GM23338 (cell line): ENCODE data around the gene PRAC1. TPM values are rescaled to one million over a fixed set of nuclear protein-coding genes. Genes with fewer than 3 reads are reported as not detected.

ENCODE experiments used
- ATAC-seq: fragments of 200-7000 bp; cut with Tn5 transposase; 3 replicates; pipeline ENCODE4 v1.9.1; 2020
- DNase-seq: peaks from one replicate; pipeline ENCODE4 v3.0.0-alpha.2; 2015; ENCODE audit warnings: low spot score
- H2AFZ ChIP-seq: fragments of 200-600 bp; sonication (generic); 2 replicates; pipeline ENCODE4 v1.8.0; 2016; ENCODE audit warnings: antibody characterized with exemption, mild to moderate bottlenecking, moderate library complexity
- H3F3A ChIP-seq: fragments of 200-600 bp; sonication (generic); replicated peaks from 2 replicates; pipeline ENCODE4 v1.8.0; 2017; ENCODE audit warnings: antibody characterized with exemption, mixed run types, low read depth
- H3K27ac ChIP-seq: fragments of 200-600 bp; sonication (generic); 2 replicates; pipeline ENCODE4 v1.6.1; 2016; ENCODE audit warnings: low read depth
- H3K27me3 ChIP-seq: fragments of 200-600 bp; sonication (generic); 2 replicates; pipeline ENCODE4 v1.8.0; 2016; ENCODE audit warnings: mild to moderate bottlenecking, mixed run types, moderate library complexity; ENCODE audit not compliant: insufficient read depth
- H3K36me3 ChIP-seq: fragments of 200-600 bp; sonication (generic); 2 replicates; pipeline ENCODE4 v1.8.0; 2016; ENCODE audit warnings: mild to moderate bottlenecking; ENCODE audit not compliant: insufficient read depth
- H3K4me1 ChIP-seq: fragments of 200-600 bp; sonication (generic); 2 replicates; pipeline ENCODE4 v1.8.0; 2016; ENCODE audit warnings: mild to moderate bottlenecking, moderate library complexity; ENCODE audit not compliant: insufficient read depth
- H3K4me2 ChIP-seq: fragments of 200-600 bp; sonication (generic); 2 replicates; pipeline ENCODE4 v1.7.1; 2017; ENCODE audit warnings: mixed run types
- H3K4me3 ChIP-seq: fragments of 200-600 bp; sonication (generic); 2 replicates; pipeline ENCODE4 v1.6.1; 2016; ENCODE audit warnings: mixed run types
- H3K79me2 ChIP-seq: fragments of 200-600 bp; sonication (generic); replicated peaks from 2 replicates; pipeline ENCODE4 v1.8.0; 2017; ENCODE audit warnings: mild to moderate bottlenecking; ENCODE audit not compliant: insufficient read depth
- H3K9me2 ChIP-seq: fragments of 200-600 bp; sonication (generic); 2 replicates; pipeline ENCODE4 v1.8.0; 2017; ENCODE audit not compliant: insufficient read depth
- H4K20me1 ChIP-seq: fragments of 200-600 bp; sonication (generic); replicated peaks from 2 replicates; pipeline ENCODE4 v1.8.0; 2017; ENCODE audit warnings: mild to moderate bottlenecking; ENCODE audit not compliant: insufficient read depth
- H3K27ac Mint-ChIP-seq: 2 replicates; pipeline ENCODE4 v1.8.0; 2020; ENCODE audit warnings: inconsistent platforms, mild to moderate bottlenecking, moderate library complexity, mixed read lengths
- H3K27me3 Mint-ChIP-seq: 3 replicates; pipeline ENCODE4 v1.8.0; 2022; ENCODE audit warnings: low read depth, mild to moderate bottlenecking, moderate library complexity, mixed read lengths, inconsistent platforms; ENCODE audit not compliant: insufficient read depth, poor library complexity
- H3K36me3 Mint-ChIP-seq: 3 replicates; pipeline ENCODE4 v1.8.0; 2021; ENCODE audit warnings: low read depth, mild to moderate bottlenecking, inconsistent platforms, moderate library complexity, mixed read lengths
- H3K4me1 Mint-ChIP-seq: 3 replicates; pipeline ENCODE4 v1.8.0; 2020; ENCODE audit warnings: mild to moderate bottlenecking, inconsistent platforms, mixed read lengths
- H3K4me3 Mint-ChIP-seq: 3 replicates; pipeline ENCODE4 v1.8.0; 2021; ENCODE audit warnings: moderate library complexity, mild to moderate bottlenecking, inconsistent platforms, mixed read lengths
- H3K9me3 Mint-ChIP-seq: 3 replicates; pipeline ENCODE4 v1.8.0; 2020; ENCODE audit warnings: moderate library complexity, mild to moderate bottlenecking, inconsistent platforms, mixed read lengths
- CREB1 ChIP-seq: fragments of 250-450 bp; sonication (Bioruptor Pico); IDR thresholded peaks from 2 replicates; pipeline ENCODE4 v1.5.0; 2020; ENCODE audit warnings: low read depth, mild to moderate bottlenecking, moderate library complexity
- ETS1 ChIP-seq: IDR thresholded peaks from 2 replicates; pipeline ENCODE4 v1.6.1; 2016; ENCODE audit warnings: antibody characterized with exemption
- EZH2 ChIP-seq: fragments of 200-600 bp; sonication (generic); IDR thresholded peaks from one replicate; pipeline ENCODE4 v1.8.0; 2017; ENCODE audit warnings: antibody characterized with exemption, mild to moderate bottlenecking, low read depth; ENCODE audit not compliant: unreplicated experiment
- EZH2phosphoT487 ChIP-seq: fragments of 200-600 bp; sonication (generic); IDR thresholded peaks from one replicate; pipeline ENCODE4 v1.8.1; 2018; ENCODE audit warnings: antibody characterized with exemption; ENCODE audit not compliant: unreplicated experiment
- JUNB ChIP-seq: IDR thresholded peaks from one replicate; pipeline ENCODE4 v1.6.1; 2016; ENCODE audit warnings: antibody characterized with exemption; ENCODE audit not compliant: unreplicated experiment
- NANOG ChIP-seq: IDR thresholded peaks from 2 replicates; pipeline ENCODE4 v1.6.1; 2016; ENCODE audit warnings: antibody characterized with exemption, borderline replicate concordance
- POLR2AphosphoS5 ChIP-seq: IDR thresholded peaks from 2 replicates; pipeline ENCODE4 v1.6.1; 2016; ENCODE audit warnings: antibody characterized with exemption, low read depth
- REST ChIP-seq: IDR thresholded peaks from one replicate; pipeline ENCODE4 v1.6.1; 2018; ENCODE audit warnings: antibody characterized with exemption; ENCODE audit not compliant: unreplicated experiment
- STAT1 ChIP-seq: IDR thresholded peaks from one replicate; pipeline ENCODE4 v1.6.1; 2016; ENCODE audit warnings: antibody characterized with exemption; ENCODE audit not compliant: unreplicated experiment
- ZNF114 ChIP-seq: fragments of 250-450 bp; sonication (Bioruptor Pico); IDR thresholded peaks from 2 replicates; pipeline ENCODE4 v1.5.0; 2020; ENCODE audit warnings: mild to moderate bottlenecking, moderate library complexity
- ZNF331 ChIP-seq: fragments of 250-450 bp; sonication (Bioruptor Pico); IDR thresholded peaks from 2 replicates; pipeline ENCODE4 v1.5.0; 2020; ENCODE audit warnings: low read depth, mild to moderate bottlenecking, moderate library complexity
- ZNF462 ChIP-seq: fragments of 250-450 bp; sonication (Bioruptor Pico); IDR thresholded peaks from 2 replicates; pipeline ENCODE4 v1.5.0; 2020; ENCODE audit warnings: mild to moderate bottlenecking, moderate library complexity
- polyA plus RNA-seq: library from polyadenylated mRNA; unstranded; fragments of >200 nt; fragmentation: Nextera tagmentation; extraction: Ambion mirVana; gene quantifications from 2 replicates; pipeline ENCODE4 v1.2.1, GENCODE V29; 2016
- total RNA-seq: library from RNA; depleted of rRNA; stranded (reverse); fragments of >200 nt; shearing (Covaris generic); gene quantifications from 2 replicates; pipeline ENCODE4 v1.2.3, GENCODE V29; 2014

PRAC1 gene
- total and polyA plus RNA-seq, 2 experiments from 2014 or later = not detected

GRCh38 chr17:48759288-48759687 lies 37.0 kb upstream of the PRAC1 start (continued):
- TF ChIP-seq REST (no peak), CREB1 (CRISPR knock-in tag) (no peak), EZH2phosphoT487 (no peak), NANOG (no peak), ZNF331 (CRISPR knock-in tag) (no peak)

GRCh38 chr17:48757524-48757961 lies 35.2 kb upstream of the PRAC1 start:
- TF ChIP-seq STAT1 = no peak
- TF ChIP-seq EZH2phosphoT487 = no peak
- no peak for TF ChIP-seq ZNF462 (CRISPR knock-in tag)
- TF ChIP-seq ETS1 = no peak
- TF ChIP-seq ZNF331 (CRISPR knock-in tag) = no peak
- TF ChIP-seq POLR2AphosphoS5 = no peak
- no peak for TF ChIP-seq EZH2
- no peak for TF ChIP-seq JUNB
- TF ChIP-seq CREB1 (CRISPR knock-in tag) = no peak
- TF ChIP-seq ZNF114 = no peak
- H3K27ac Mint-ChIP-seq = no peak overlapping the region
- no peaks in the 10 kb centered on the region for H3K36me3 ChIP-seq
- H3K4me3 Mint-ChIP-seq = no peak overlapping the region
- no peaks in the 10 kb centered on the region for H3K9me2 ChIP-seq
- H3K27me3 ChIP-seq = peaks cover 99% of the 10 kb centered on the region
- H3K4me1 Mint-ChIP-seq = peaks cover 8% of the 10 kb centered on the region
- peaks cover 78% of the 10 kb centered on the region for H3K27me3 Mint-ChIP-seq
- peaks cover 12% of the 10 kb centered on the region; the same call in 1 of the 2 replicates for H3F3A ChIP-seq
- H3K9me3 Mint-ChIP-seq = 0 out of 3 replicates have a peak, but pooled peaks cover 5% of the 10 kb centered on the region
- no peak overlapping the region for H2AFZ ChIP-seq
- H3K4me1 ChIP-seq = peaks cover 16% of the 10 kb centered on the region; the same call in 1 of the 2 replicates
- H4K20me1 ChIP-seq = peaks cover 20% of the 10 kb centered on the region
- ATAC-seq (no peak), DNase-seq (no peak)
- no peaks in the 10 kb centered on the region for H3K79me2 ChIP-seq
- H3K4me3 ChIP-seq = no peak overlapping the region
- H3K4me2 ChIP-seq = no peak overlapping the region
- no peaks in the 10 kb centered on the region for H3K36me3 Mint-ChIP-seq
- no peak overlapping the region for H3K27ac ChIP-seq
